SHP77 (cell line): ENCODE data around the gene LHFPL3.
A peak's percentile ranks its signal among the peaks of the same experiment; 100 is the strongest.
"Not testable (repeated sequence)": the region's sequence is repeated elsewhere in the genome, so short reads cannot be mapped to it uniquely, and the experiment has no call there.

Experiments used
- DNase-seq, 2 experiments: peaks; one replicate each; lab custom pipeline; 2025; lab: John Stamatoyannopoulos, UW

Gene LHFPL3

DNA sequence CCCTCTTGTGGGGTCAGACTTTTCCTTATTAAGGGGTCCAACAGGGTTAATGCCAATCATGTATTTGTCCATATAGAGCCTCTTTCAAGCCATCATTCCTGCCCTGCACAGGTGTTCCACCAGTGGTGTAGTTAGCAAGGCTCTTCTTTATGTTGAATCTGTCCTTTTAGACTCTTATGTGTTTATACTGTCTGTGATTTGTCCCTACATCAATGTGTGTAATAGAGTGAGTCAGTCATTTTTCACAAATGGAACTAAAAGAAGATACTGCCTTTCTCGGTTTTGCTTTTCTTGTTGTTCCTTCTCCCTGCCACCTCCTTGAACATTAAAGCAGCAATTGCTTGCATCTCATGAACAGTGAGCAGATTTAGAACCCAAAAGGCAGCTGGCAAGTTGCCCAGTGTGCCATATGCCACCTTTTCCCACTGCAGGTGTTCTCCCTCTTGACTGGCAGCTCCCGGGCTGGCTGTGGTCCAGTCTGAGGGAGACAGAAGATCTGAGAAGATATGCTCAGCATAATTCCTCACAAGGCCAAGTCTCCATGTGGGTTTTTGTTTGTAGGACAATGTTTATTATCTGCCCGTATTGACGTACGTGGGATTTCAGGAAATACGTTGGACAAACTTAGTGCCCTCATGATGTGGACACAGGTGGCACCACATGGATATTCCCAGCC lies 154.1 kb downstream of the LHFPL3 start:
- DNase-seq: peak; percentile 68 to 76

DNA sequence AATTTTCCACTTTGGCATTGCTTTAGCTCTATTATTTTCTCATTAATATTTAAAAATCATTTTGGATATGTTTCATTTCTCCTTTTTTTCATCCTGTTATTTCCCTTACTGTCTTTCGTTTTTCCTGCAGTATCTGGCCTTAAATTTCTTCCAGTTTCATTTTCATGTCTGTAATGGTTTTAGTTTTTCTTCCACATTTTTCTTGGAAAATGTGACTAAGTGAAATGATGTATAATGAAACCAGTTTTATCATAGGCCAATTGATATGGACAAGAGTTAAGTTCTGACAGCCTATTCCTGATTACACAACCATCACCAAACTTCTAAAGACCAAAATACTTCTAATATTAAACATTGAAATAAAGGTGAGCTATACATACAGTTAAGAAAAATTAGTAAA lies 158.5 kb downstream of the LHFPL3 start:
- DNase-seq: no peak

DNA sequence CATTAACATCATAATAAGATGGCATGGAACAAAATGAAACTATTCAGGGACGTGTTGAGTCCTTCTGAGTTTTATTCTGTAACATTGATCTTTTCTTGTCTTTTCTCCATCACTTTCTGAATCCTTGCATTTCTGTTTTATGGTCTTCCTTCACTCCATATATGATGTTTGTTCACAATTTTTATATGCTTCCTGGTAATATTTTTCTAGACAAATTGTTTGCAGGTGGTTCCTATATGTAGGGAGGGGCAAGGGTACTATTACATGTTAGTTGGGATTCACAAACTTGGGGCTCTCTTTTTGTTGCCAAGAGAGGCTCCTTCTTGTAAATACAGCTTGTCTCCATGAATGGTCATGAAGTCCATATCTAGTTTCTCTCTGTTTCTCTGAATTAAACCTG lies 159.2 kb downstream of the LHFPL3 start:
- no peak for DNase-seq

DNA sequence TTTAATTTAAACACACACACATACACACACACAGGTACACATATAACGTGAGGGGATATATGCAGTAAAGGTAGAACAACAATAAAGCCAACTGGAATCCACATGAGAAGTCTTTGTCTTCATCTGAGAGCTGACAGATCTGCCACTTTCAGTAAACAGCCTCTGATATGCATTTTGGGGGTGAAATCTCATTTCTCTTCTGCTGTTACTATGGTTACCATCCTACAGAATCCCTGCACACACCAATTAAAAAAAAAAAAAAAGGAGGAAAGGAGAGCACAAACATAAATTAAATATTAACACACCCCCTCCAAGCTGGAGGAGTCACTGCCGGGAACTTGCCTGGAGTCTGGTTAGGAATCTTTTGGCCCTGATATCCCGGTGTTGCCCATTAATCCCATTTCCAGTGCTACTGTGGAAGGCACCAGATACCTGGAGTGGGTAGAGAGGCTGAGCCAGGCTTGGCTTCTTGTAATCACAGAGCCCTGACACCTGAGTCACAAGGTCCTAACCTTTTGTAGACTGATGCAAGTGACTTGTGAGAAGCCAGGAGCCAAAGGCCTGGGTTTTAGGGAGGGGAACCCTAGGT lies 169.1 kb downstream of the LHFPL3 start:
- DNase-seq: no peak

DNA sequence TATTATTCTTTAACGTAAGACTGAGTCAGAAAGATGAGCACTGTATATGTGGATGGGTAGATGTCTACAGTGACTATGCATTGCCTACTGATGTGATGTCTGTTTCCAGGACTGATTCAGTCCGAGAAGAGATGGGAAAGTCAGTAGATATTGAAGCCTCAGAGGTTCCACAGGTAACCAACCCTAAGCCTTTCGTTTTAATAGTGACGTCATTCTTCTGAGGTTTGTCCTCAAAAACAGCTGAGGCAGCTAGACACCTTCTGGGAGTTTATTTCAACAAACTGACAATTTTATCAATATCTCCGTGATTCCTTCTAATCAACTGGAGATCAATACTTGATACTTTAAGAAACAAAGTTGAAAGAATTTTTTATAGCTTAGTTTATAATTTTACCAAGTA lies 171.6 kb downstream of the LHFPL3 start:
- DNase-seq: no peak

DNA sequence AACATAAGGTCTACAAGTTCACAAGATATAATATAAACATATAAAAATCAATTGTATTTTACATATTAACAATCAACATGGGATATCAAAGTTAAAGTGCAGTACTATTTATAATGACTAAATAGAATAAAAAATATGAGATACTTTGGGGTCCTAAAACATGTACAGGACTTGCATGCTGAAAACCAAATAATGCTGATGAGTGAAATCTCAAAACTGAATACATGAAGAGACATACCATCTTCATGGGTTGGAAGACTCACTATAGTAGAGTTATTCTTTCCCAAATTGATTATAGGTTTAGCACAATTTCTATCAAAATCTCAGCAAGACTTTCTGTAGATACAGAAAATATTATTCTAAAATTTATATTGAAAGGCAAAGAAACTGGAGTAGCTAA lies 181.5 kb downstream of the LHFPL3 start:
- no peak for DNase-seq

DNA sequence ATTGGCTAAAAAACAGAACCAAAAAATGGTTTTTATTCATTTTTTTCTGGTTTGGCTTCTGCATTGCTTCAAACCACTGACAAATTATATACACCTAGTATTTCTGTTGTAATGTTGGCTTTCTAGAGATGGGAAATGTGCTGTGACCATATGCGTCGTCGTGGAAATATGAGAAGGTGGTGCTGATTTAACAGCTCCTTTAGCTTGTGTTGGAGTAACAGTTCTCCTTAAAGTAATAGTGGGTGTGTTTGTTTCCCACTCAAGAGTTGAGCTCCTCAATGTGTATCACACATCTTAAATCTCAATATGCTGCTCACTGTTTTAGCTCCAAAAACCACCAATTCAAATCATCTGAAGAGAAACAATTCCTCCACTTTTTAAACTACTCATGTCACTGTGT lies 196.4 kb downstream of the LHFPL3 start:
- no peak for DNase-seq

DNA sequence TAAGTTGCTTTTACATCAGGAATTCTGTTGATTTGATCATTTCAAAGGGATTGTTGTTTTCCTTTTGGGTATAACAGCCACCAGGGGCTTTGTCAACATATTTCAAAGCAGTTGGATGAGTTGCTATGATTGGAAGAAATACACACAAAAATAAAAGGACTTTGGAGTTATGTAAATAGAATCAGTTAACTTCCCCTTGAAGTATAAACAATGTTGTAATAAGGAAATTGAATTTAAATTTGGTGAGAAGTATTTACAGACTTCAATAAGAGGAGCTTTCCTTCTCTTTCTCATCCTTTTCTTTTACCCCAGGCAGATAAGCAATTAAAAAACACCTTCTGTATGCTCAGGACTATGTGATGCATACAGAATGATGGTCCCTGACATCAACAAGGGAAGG lies 199.7 kb downstream of the LHFPL3 start:
- DNase-seq: no peak

DNA sequence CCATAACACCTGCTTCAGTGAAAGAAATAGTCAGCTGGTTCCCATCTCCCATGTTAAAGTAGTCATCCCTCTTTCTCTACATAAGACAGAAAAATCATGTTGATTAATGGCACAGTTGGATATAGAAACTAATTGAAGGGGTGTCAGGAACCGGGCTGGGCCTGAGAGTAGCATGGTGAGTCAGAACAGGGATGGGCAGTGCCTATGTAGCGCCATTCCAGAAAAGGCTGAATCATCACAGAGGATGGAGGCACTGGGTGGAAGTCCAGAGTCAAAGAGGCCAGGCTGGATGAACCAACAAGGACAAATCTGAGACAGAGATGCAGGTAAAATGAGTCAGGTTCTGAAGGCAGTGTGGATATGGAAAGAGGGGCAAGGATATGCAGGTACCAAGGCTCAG lies 201.2 kb downstream of the LHFPL3 start:
- DNase-seq: no peak

DNA sequence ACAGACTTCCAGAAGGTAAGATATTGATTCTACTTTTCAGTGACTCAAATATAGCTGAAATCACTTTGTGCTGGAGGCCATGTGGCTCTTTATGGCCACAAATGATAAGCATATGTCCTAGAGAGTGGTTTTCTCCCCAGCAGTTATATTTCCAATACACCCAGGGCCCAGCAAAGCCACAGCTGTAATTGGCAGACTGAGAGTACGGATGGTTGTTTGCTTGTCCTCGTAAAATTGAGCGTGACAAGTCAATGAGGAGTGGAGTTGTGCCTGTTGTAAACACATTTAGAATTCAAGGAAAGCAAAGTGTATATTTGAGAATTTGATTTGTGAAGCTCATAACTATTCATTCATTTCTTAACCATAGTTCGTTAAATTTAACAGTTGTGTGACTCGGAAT lies 201.8 kb downstream of the LHFPL3 start:
- DNase-seq: no peak

DNA sequence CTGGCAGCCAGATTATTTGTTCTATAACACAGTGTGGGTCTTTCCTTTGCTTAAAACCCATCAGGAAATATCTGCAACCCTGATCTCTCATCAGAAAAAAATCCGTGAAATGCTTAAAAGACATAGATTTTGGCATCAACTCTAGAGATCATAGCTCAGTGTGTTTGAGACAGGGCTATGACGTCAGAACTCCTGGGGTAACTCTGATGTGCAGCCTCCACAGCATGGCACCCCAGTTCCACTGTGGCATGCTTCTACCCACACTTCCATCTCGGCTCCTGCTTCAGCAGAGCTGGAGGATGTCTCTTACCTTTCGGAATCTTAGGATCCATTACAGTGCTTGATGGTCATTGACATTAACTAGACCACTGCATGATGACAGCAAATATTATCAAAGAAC lies 205.7 kb downstream of the LHFPL3 start:
- DNase-seq: no peak

DNA sequence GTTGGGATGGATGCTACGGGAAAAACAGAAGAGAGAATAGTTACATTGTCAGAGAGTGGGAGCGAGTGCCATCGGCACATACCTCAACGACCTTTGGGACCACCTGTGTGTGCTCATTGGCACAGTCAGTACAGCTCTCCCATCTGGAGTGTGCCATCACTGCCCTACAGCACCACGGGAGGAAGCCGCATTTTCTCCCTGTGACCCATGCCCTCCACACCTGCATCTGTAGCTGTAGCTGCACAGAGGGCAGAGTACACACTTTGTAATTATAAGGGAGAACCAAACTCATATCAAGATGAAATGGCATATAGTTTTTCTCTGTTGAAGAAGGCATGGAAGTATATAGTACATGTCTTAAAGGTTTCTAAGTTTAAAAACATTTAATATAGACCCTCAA lies 207.4 kb downstream of the LHFPL3 start:
- no peak for DNase-seq

DNA sequence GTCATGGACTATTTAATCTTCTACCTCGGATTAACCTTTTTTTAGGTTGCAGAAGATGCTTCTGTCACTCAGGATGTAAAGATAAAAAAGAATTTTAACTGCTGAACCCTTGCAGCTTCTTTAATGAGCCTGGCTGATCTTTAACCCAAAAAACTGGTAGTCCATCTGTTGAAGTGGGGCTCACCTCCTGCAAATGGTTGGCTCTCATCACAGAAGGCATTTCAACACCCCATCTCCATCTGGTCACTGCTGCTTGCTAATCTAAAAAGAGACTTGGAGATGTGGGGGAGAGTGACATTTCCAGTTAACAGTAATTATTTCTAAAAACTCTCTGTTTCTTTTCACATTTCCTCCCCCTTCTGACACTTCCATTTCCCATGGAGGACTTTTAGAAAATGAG lies 208.6 kb downstream of the LHFPL3 start:
- no peak for DNase-seq

DNA sequence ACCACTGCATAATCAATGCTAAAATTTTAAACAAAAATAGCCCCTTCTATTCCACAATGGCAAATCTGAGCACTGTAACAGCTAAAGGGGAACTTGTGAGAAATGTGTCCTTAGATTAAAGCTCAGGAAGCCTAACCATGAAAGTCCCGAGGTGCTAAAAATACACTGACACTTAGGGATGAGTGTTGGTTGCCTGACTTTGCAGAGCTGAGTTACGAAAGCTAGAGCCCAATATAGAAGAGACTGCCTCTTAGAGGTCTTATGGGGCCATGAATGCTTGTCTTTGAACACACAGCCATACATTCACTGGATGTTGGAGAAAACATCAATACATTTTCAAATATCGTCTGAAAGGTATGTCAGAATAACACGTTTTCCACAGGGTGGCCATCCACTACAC lies 209.7 kb downstream of the LHFPL3 start:
- DNase-seq: no peak

DNA sequence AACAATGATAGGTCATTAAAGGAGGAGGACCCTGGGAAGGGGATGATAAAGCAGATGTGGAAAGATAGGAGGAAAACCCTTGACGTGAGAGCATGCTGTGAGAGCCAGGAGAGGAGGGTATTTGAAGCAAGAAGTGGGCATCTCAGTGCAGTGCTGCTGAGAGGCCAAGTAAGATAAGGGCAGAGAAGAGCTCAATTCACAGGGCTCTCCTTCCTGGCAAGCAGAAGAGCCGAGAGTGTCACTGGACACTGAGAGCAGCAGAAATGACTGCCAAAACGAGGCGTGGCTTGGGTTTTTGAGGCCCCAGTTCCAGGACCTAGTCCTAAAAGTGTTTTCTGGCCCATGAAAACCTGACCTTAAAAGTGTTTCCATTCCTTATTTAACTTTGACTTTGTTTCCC lies 213.5 kb downstream of the LHFPL3 start:
- no peak for DNase-seq

DNA sequence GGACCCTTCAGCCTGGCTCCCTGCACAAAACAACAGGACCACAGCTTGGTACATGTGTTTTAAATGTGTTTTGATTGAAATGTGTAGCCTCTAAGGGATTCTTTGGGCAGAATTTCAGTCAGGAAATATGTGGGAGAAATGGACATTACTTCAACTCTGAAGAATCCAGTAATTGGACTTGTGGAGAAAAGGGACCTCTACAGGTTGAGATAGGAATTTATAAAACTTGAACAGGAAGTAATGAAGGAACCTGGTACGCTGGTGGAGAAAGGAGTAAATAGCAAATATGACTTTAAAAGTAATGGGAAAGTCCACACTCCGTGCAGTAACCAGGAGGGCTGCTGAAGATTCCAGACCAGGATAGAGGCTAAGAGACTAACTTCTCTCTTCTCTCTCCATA lies 220.5 kb downstream of the LHFPL3 start:
- no peak for DNase-seq

DNA sequence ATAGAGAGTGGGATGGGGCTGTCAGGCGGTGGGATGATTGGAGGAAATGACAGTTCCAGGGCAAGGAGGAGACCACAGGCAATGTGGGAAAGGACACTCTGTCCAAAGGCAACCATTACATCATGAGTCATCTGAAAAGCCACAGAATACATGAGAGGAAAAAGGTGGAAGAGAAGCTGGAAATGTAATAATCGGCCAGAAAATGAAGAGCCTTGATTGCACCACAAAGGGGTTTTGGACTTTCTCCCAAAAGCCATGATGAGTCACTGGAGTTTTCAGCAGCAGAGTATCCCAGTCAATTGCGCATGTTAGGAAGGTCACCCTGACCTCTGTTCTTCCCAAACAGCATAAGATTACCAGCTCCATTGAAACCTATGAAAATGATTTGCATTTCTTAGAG lies 222.0 kb downstream of the LHFPL3 start:
- no peak for DNase-seq

DNA sequence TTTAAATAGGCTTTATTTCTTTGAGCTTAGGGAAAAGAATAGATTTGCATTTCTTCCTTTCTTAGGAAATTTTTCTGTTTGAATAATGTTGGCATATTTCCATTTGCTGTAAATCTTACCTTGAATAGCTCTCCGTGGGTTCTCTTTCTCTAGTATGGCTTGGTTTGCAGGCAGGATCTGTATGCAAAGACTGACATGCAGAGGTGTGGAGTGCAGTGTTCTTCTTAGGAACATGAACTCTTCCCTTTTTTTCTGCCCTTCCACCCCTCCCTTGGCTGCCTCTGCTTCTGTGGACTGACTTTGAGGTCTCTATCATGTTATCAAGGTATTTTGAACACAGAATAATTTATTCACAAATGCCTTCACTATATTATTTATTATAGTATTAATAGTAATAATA lies 222.8 kb downstream of the LHFPL3 start:
- no peak for DNase-seq

DNA sequence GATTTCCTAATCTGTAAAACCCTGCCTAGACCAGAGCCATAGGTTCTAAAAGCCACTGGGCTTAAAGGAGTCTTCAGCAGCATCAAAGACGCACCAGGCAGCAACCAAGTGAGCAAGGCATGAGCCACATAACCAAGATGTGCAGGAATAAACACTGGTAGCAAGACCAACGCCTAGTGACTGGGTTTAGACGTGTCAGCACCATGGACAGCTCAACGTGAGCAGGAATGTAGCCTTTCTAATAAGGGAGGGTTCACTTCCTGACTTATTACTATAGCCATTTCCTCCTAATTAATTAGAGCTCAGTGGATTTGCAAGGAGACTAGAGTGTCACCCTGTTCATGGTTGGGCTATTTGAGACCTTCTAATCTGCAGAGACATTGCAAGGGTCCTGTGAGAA lies 223.7 kb downstream of the LHFPL3 start:
- no peak for DNase-seq

DNA sequence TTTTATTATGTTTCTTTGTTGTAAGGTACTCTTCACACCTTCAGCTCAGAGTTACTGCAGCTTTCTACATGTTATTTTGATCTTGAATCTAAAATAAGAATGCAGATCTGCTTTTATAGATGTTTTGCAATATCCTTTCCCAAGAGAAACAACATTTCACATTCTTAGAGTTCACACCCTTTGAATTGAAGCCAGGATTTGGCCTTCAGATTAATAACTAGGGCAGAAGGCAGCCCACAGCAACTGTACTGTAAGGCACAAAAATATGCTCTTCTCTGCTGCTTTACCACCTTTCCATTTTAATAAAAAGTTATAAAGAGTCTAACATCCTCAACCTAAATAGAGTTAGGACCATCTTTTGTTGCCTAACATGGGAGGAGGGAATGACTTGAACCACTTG lies 224.7 kb downstream of the LHFPL3 start:
- DNase-seq: no peak

DNA sequence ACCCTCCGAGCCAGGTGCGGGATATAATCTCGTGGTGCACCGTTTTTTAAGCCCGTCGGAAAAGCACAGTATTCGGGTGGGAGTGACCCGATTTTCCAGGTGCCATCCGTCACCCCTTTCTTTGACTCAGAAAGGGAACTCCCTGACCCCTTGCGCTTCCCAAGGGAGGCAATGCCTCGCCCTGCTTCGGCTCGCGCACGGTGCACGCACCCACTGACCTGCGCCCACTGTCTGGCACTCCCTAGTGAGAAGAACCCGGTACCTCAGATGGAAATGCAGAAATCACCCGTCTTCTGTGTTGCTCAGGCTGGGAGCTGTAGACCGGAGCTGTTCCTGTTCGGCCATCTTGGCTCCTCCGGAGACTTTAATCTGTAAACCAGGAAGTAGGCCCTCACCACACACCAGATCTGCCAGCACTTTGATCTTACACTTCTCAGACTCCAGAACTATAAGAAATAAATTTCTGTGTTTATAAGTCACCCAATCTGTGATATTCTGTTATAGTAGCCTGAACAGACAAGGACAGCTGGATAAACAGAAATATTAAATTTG lies 235.0 kb downstream of the LHFPL3 start:
- not testable (repeated sequence) for DNase-seq

DNA sequence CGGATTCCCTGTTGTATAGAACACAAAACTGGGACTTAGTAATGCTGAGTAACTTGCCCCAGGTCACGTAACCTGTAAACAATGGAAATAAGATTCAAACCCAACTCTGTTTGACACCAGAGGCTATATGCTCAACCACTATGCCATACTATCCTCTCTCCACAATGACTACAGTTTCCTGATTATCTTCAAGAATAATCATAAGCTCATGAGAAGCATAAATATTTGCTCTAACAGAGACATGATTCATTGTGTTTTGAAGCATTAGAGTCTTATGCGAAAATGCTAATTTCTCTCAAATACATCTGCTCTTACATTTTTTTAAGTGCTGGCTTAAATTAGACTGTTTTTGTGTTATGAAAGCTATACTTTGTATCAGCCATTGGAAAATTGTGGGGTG lies 241.3 kb downstream of the LHFPL3 start:
- DNase-seq: no peak

DNA sequence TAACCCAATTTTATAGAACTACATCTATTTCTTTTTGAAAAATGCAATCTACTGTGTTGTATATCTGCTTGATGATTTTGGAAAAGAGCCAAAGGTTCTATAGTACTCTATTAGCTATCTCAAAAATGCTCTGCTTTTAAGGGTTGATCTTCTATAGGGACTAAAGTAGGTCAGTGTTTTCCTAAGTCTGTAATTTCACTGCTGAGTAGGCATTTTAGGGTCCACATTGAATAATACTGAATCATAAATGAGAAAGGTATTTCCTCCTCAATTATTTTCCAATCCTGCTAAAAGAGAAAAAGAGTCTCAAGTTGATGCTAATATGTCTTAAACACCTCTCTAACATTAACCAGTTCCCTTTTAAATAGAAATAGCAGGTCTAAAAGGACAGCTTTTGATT lies 244.2 kb downstream of the LHFPL3 start:
- no peak for DNase-seq

DNA sequence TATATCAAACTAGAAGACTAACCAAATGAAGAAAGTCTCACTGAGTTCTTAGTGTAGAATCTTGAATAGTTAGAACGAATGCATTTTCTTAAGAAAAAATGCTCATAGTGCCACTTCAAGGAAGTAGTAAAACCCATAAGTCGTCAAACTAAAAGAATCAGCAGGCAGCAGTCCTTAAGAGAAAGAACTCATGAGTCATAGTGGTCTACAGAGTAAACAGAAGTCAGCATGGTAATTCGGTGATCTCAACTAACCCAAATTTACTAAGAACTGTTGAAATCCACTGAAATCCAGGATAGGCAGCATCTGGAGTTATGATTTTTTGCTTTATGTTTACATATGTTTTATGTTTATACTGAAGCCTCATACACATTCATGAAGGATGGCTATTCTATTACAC lies 256.2 kb downstream of the LHFPL3 start:
- DNase-seq: no peak
